Stimulated activated CD4-positive, alpha-beta T cell treated with anti-CD3 and anti-CD28 coated beads, Interleukin-4, amount 100 ng/mL, for 1 hour (primary cell): Measurements from ENCODE around the gene PPP3CB.
A peak's percentile ranks its signal among the peaks of the same experiment; 100 is the strongest.

Source experiments
- DNase-seq: peaks from one replicate; pipeline ENCODE4 v3.0.0-alpha.2; 2020

The PPP3CB gene

DNA sequence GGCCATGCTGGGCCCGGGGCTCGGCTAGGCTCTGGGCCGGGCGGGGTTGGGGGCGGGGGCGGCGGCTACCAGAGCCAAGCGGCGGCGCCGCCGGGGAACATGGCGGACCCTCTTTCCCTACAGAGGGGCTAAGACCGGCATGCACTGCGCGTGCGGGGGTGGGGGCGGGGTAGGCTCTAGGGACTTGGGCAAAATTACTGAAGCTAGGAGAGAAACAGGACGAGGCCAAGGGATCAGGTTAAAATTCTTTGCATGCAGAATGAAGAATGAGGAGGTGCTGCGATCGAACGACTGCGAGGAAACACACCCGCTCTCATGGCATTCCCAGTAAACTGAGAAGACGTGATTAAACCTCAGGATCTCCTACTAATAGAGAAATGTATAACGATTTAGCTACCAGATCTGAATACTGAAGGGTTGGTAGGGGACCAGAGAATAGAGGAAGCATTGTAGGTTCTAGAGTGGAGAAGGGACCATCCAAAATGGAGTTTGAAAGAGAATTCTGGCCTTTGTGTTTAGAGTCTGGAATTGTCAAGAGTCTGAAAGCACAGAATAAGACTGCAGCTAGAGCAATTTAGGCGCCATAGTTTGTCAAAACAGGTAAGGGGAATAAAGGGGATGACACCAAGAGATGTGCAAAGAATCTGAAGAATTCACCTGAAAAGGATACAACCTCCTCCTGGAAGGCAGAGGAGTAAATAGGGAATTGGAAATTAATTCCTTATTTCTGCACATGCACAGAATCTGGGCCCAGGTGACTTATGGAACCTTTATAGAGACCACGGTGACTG is at the start of gene PPP3CB:
Gene PPP3CB (minus strand): TSS at position 141 of the 791 bp plus-strand sequence. CDS start 135 bp downstream, at position 6.
- peak; percentile 91 for DNase-seq

DNA sequence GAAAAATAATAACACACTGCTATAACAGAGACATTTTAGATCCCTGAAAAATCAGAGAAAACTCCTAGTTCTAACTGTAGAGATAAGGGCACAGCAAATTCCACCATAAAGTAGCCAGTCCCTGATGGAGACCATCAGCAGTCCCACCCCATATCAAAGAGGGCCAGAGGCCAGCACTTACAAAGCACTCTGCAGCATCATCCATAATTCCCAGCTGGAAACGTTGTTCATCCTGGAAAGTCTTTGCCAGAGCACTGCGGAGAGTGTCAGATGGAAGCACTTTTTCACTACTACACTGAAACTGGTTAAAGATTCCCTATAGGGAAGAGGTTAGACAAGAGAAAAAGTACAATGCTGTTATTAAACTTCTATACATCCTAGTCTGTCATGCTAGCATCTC is 49.5 kb upstream of the PPP3CB start:
- no peak for DNase-seq

DNA sequence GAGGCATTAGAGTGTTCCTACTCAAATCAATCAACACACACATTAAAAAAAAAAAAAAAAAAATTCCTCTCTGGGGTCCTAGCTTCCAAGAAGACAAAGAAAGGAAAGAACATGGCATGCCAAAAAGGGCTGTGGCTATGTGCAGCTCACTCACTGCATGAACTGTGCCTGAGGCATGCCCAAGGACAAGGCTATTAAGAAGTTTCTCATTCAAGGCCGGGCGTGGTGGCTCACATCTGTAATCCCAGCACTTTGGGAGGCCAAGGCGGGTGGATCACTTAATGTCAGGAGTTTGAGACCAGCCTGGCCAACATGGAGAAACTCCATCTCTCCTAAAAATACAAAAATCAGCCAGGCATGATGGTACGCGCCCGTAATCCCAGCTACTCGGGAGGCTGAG is 41.9 kb upstream of the PPP3CB start:
- DNase-seq, result no peak

DNA sequence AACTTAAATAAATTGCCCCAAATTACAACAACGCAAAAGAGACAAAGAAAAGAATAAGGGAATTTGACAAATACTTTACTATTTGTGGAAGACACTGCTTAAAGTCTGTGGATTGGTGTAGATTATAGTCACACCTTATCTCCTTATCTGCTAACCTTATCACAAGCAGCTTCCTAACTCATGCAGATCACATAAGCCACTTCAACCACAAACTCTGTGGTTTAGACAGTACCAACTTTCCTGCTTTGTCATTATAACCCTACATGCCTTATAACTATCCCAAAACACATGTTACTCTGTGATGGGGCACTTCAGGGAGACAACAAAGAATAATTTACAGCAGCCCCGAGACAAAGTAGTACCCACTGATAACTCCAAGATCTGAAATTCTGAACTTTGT is 41.5 kb upstream of the PPP3CB start:
- DNase-seq, result no peak

DNA sequence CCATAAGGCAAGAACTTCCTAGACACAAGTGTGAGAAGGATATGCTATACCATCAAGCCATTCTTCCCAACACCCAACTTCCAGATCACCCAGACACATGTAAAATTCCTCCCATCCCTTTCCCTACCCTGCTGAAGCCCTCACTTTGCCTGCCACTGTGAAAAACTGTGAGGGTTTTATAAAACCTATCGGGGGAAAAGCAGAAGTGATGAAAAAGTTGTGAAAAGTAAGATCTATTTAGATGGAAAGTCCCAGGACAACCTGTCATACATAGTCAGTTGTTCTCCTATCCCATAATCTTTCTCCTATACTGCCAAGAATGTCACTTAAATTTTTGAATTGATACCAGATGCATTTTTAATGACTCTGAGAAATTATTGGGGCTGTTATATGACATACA is 39.0 kb upstream of the PPP3CB start:
- DNase-seq, result no peak

DNA sequence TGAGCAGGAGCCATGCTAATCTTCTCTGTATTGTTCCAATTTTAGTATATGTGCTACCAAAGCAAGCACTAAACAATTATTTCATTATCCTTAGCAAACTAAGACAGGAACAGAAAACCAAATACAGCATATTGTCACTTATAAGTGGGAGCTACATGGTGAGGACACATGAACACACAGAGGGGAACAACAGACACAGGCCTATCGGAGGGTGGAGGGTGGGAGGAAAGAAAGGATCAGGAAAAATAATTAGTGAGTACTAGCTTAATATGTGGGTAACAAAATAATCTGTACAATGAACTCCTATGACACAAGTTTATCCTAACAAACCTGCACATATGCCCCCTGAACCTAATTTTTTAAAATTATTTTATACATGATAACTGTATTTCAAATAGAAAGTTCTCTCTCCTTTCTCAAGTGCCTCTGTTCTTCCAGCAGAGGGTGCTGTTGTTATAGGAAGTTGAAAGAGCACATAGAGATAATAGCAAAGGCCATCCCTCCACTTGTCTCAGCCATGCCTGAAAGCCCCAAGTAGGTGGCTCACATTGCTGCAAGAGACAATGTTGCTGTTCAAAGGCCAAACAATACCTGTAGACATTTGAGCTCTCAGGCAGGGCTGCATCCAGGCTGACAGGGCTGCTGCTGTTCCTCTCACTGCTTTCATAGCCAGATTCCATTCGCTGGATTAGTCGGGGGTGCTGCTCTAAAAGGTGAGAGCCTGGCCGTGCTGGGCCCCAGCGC is 33.4 kb upstream of the PPP3CB start:
- peak; percentile 8 for DNase-seq

DNA sequence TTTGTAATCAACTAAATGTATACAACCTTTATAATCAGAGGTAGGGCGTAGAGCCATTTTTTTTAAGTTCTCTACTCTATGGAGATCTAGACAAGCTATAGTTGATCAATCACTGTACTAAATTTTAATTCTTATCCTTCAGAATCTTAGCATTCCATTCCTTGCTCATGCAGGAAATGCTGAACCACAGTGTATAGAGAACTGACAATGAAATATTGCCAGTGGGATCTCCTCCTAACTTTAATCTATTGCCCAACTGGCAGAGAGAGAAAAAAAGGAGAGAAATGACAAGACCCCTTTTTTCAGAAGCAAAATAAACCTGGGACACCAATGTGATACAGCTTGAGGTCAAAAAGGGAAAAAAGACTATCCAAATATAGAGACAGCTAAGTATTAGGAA is 26.4 kb upstream of the PPP3CB start:
- no peak for DNase-seq

DNA sequence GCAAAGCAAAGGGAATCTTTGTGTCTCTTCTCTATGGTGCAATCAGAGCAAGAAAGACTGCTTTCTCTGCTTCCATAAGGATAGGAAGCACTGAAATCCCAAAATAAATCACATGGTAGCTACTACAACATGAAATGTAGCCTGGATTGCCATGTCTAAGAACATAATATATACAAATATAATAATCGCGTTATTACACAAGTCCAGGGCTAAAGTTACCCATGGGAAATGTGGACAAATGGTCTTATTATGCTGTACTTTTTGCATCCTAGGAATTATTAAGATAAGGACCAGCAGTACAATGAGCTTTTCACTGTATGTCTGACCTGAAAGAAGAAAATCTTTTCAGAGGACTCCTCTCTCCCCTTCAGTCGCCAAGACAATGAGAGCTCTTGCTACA is 23.5 kb upstream of the PPP3CB start:
- DNase-seq, result no peak

DNA sequence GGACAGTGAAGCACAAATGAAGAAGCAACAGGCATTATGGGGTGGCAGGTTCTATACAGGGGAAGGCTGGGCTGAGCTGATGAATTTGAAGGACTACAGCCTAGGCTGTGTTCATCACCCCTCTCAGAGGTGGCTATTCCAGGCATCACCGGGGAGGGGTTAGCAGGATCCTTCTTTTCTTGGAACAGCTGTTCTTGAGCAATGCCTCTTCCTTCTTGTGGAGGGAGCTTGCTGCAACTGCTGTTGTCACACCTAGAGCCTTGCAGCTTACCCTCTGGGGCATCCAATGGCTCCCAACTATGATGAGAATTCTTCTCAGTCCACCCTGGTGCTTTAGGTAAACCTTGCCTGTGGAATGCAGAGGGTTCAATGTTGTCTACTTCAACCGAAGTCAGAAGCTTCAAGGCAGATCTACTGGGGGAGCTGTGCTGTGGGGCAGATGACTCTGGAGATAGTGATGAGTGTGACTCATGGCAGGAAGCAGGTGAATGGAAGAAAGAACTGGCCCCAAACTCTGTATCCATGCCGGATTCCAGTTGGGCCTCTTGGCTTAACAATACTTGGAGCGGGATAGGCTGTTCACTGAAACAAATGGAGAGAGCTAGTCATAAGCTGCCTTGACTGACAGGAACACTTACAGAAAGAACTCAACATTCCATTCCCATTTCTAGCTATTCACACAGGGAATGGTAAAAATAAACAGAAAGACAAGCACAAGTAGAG is 21.5 kb upstream of the PPP3CB start:
- no peak for DNase-seq

DNA sequence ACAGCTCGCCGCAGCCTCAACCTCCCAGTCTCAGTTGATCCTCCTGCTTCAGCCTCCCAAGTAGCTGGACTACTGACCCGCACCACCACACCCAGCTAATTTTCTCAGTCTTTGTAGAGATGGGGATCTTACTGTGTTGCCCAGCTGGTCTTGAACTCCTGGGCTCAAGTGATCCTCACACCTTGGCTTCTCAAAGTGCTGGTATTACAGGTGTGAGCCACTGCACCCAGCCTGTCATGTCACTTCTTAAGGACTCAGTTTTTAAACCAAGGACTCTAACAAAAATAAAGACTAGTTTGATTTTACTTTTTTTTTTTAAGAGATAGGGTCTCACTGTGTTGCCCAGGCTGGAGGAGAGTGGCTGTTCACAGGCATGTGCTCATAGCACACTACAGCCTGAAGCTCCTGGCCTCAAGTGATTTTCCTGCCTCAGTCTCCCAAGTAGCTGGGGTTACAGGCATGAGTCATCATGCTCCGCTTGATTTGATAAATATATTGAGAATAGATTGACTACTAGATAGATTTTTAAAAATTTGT is 16.5 kb upstream of the PPP3CB start:
- no peak for DNase-seq

DNA sequence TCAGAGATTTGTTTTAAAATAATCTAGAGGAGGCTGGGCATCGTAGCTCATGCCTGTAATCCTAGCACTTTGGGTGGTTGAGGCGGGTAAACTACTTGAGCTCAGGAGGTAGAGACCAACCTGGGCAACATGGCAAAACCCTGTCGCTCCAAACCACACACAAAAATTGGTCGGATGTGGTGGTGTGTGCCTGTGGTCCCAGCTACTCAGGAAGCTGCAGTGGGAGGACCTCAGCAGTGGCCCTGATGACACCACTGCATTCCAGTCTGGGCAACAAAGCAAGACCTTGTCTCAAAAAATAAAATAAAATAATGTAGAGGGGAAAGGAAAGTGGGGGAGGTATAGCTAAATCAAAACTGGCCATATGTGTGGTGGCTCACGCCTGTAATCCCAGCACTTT is 13.9 kb upstream of the PPP3CB start:
- DNase-seq, result no peak

DNA sequence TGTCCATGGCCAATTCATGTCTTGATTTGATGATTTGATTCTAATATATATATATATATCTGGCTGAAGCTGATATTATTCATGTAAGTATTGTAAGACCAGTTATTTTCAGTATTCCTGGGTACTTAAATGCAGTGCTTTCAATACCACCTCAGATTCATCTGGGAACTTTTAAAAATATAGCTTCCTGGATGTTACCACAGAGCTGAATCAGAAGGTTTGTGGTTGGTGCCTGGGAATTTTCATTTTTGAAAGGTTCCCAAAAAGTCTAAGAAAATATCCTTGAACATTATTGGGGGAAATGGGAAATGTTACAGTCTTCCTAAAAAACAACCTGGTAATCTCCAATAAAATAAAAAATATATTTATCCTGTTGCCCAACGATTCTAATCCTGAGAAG is 10.7 kb upstream of the PPP3CB start:
- DNase-seq, result no peak

DNA sequence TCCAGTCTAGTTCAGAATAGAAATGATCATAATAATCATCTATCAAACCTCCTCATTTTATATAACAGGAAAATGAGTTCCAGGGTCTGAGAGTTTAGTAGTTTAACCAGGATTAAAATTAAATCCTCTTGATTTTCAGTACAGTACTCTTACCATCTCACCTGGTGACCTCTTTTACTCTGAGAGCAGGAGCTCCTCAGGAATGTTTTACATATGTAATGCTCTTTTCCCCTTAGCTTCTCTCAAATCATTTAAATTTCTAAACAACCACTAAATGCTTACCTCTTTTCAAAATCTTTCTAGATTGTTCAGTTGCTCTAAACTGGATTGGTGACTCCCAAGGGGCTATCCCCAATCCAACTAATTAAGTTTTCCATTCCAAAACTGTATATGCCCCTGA is 10.2 kb upstream of the PPP3CB start:
- no peak for DNase-seq

DNA sequence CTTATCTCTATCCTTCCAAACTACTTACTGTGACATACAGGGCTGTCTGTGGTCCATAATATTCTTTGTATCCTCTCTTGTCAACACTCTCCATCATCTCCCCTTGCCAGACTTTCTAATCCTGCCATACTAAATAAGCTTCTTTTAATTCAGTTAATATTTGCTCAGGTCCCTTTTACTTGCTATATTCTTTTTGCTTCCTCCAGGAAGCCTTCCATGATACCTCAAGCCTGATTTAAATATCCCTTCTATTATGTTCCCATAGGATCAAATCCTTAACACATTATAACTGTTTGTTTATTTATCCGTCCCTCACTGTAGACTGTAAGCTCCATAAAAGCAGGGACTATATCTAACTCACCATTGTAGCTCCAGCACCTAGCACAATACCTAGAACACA is 7.2 kb upstream of the PPP3CB start:
- DNase-seq, result no peak

DNA sequence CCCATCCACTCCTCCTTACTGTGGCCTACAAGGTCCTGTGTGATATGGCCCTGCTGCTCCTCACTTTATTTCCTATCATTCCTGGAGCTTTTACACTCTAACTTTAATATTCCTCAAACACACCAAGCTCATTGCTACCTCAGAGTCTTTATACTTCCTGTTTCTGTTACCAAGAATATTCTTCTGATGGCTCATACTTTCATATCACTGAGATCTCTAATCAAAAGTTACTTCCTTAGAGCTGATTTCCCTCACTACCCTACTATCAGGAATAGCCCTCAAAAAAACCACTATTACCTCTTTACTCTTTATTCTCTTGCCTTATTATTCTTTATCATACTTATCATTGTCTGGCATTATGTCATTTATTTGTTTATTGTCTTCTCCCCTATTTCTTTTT is 5.8 kb upstream of the PPP3CB start:
- DNase-seq, result no peak

DNA sequence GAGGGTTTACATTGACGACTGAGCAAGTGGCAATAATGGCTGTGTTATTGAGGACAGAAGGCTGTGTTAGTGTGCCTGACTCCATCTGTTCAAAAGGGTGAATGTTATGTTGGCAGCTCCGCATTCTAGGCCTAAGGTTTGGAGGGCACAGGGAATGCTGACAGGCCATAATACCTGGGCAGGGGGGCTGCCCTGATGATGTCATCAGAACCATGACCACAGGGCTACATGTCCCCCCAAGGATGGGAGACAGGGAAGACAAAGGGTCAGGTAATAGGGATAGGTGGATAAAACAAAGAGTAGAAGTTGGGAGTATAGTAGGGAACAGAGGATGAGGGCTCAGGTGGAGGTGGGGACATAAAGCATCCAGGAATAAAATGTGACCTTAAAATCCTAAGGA is 1.8 kb upstream of the PPP3CB start:
- no peak for DNase-seq

DNA sequence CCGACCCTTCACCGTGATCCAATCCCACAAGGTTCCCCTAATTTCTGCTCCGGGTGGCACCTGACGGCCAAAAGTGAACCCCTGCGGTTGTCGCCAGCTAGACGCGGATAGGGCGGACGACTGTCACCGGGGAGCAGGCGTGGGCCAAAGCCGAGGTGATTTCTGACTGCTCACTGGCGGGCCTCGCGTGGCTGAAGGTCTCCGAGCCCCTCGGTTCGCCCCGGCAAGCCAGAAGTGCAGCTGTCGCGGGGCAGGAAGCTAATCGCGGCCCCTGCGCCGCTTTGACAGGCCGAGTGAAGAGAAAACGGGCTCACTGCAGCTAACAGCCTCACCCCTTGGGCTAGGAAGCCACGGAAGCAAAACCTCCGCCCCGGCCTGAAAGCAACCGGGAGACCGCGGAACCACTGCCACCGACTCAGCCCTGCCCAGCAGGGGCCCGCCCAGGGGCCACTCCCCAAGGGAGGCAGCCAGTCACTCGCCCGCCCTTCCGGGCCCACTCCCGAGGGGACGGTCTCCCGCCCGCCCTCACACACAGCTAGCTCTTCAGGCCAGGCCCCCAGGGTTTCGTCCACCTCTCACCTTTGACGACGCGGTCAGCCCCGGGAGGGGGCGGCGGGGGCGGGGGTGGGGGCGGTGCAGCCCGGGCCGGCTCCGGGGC is 469 bp downstream of the PPP3CB start:
- peak; percentile 82 for DNase-seq

DNA sequence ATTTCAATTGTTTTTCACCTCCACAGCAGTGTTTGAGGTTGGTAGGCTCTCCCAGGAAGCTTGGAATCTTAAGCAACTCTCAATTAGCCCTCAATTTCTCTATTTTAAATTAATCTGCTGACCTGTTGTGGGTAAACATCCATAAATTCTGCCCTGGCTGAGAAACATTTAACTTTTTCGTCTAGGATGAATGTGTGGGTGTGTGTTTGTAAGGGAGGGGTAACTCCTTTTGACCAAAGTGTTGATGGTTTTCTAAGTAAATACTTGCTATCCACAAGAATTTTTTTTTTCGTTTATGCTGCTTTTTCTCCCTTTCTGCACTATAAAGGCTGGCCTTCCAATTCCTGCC is 973 bp downstream of the PPP3CB start:
- DNase-seq, result no peak

DNA sequence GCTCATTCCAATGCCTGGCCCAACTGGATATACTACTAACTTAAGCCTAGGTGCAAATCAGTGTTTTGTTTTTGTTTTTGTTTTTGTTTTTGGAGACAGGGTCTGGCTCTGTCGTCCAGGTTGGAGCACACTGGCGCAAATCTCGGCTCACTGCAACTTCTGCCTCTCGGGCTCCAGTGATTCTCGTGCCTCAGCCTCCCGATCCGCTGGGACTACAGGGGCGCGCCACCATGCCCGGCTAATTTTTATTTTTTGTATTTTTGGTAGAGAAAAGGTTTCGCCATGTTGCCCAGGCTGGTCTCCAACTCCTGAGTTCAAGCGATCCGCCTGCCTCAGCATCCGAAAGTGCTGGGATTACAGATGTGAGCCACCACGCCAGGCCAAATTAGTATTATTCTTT is 1.6 kb downstream of the PPP3CB start:
- no peak for DNase-seq

DNA sequence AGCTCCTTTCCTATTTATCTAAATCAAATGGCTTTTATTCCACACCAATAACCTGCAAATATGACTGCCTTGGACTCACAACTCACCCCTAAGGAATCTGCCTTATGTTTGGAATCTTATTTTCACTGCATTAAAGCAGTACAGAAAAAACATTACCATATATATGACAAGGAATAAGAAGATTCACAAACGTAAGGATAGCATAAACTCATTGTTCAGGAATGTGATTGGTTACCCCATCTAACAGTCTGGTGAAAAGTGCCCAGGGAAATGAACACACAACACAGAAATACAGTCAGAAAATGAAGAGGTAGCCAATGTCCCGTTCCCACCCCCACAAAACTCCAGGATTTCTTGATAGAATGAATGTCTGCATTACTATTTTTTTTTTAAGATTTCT is 2.0 kb downstream of the PPP3CB start:
- no peak for DNase-seq

DNA sequence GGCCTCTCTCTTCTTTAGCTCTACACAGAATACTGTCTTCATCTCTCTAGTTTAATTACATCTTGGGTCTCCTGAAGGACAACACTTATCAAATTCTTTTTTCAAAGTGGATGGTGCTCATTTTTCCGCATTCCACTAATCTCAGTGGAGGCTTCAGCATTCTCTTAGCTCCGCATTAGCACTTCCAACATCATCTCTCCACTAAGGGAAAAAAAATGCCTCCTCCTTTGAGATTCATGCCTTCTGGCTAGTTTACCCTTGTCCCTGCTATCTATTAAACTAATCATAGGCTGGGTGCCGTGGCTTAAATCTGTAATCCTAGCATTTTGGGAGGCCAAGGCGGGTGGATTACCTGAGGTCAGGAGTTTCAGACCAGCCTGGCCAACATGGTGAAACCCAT is 9.2 kb downstream of the PPP3CB start:
- no peak for DNase-seq

DNA sequence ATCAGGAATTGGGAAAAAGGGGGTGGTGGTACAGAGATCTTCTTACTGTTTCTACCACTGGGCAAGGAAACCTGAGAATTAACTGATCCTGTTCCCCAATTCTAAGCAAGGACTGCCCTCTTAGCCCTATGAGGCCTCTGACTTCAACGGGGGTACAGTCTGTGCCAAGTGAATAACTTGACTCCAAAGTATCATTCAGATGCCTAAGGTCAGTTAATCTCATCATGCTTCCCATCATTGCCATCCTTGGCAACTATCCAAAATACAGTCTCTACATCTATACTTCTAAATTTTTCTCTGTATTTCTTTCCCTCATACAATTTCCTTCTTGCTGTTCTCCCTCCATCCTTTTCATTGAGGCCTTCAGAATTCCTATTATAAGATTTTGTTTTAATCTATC is 10.5 kb downstream of the PPP3CB start:
- no peak for DNase-seq

DNA sequence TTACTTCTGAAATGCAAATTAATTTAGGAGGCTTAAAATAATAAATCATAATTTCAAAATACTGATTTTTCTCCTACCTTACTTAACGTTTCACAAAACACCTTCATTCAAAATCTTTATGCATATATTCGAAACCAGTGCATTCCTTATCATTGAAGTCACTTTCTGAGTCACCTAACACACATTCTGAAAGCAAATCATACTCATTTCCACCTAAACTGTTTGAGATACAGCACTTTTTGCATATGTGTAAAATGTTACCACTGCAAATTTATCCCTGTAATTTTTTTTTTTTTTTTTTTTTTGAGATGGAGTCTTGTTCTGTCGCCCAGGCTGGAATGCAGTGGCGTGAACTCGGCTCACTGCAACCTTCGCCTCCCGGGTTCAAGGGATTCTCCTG is 15.7 kb downstream of the PPP3CB start:
- no peak for DNase-seq
